Mucosa of descending colon (tissue), 3 donors: Measurements from ENCODE around the gene CCR5AS.

Source experiments
- ATAC-seq: fragments of 200-7000 bp; cut with Tn5 transposase; one replicate; pipeline ENCODE4 v1.9.1; 2020; ENCODE audit warnings: mild to moderate bottlenecking, moderate library complexity
- DNase-seq, 3 donors: peaks; one replicate each; pipeline ENCODE4 v3.0.0-alpha.2; 2020
- H3K36me3 ChIP-seq: fragments of 200-600 bp; one replicate; pipeline ENCODE4 v1.8.0; 2021; ENCODE audit warnings: low read depth, mild to moderate bottlenecking
- H3K4me1 ChIP-seq: fragments of 200-600 bp; one replicate; pipeline ENCODE4 v1.8.0; 2021; ENCODE audit warnings: low read depth, mild to moderate bottlenecking
- H3K4me3 ChIP-seq: fragments of 200-600 bp; one replicate; pipeline ENCODE4 v1.8.0; 2021; ENCODE audit warnings: mild to moderate bottlenecking
- H3K9me3 ChIP-seq: fragments of 200-600 bp; one replicate; pipeline ENCODE4 v1.8.0; 2021; ENCODE audit warnings: mild to moderate bottlenecking
- intact Hi-C, 2 donors: fragments of 100-400 bp; cut with DNase I in 1 of 2; cut with micrococcal nuclease in 1 of 2; formaldehyde crosslinking; loops; one replicate each; pipeline versions ENCODE4 v1.11.0 to v1.11.1; 2022; cut with DNase I, micrococcal nuclease
- TF ChIP-seq, protein P1 (sequence below): fragments of 200-600 bp; IDR thresholded peaks from one replicate; pipeline ENCODE4 v1.8.0; 2022; ENCODE audit warnings: antibody characterized with exemption, mild to moderate bottlenecking
- donor health status: DM: no; HTN: no; CAD: no; lungs with moderate emphysema.
- donor health status: DM: no; HTN: no; CAD: no.
- donor health status: DM: no; HTN: yes; CAD: no.

CCR5AS gene

DNA sequence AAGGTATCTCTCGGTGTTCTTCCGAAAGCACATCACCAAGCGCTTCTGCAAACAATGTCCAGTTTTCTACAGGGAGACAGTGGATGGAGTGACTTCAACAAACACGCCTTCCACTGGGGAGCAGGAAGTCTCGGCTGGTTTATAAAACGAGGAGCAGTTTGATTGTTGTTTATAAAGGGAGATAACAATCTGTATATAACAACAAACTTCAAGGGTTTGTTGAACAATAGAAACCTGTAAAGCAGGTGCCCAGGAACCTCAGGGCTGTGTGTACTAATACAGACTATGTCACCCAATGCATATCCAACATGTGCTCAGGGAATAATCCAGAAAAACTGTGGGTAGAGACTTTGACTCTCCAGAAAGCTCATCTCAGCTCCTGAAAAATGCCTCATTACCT, 48.4 kb downstream of the CCR5AS start:
- Histone ChIP-seq H3K36me3 (no peaks in the 10 kb centered on the region), H3K4me1 (no peaks in the 10 kb centered on the region), H3K4me3 (no peak overlapping the region), H3K9me3 (no peaks in the 10 kb centered on the region)
- ATAC-seq: no peak
- DNase-seq: no peak
- TF ChIP-seq, protein P1, sequence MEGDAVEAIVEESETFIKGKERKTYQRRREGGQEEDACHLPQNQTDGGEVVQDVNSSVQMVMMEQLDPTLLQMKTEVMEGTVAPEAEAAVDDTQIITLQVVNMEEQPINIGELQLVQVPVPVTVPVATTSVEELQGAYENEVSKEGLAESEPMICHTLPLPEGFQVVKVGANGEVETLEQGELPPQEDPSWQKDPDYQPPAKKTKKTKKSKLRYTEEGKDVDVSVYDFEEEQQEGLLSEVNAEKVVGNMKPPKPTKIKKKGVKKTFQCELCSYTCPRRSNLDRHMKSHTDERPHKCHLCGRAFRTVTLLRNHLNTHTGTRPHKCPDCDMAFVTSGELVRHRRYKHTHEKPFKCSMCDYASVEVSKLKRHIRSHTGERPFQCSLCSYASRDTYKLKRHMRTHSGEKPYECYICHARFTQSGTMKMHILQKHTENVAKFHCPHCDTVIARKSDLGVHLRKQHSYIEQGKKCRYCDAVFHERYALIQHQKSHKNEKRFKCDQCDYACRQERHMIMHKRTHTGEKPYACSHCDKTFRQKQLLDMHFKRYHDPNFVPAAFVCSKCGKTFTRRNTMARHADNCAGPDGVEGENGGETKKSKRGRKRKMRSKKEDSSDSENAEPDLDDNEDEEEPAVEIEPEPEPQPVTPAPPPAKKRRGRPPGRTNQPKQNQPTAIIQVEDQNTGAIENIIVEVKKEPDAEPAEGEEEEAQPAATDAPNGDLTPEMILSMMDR: no peak
- intact Hi-C loops: no loop called here

DNA sequence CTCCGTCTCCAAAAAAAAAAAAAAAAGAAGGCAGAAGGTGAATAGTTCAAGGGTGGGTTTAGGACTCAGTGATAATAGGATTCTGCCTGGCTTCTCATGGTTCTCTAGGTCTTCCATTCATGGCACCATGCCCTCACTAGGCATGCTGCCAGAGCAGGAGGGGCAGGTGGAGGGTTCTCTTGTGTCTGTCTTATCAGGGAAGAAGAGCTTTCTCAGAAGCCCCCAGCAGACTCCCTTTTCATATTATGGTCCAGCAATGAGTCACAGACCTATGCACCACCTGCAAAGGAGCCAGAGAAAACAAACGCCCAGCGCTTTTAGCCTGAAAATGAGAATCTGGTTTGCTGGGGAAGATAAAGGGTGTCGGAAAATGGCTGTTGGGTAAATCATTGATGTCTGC, 50.0 kb downstream of the CCR5AS start:
- no peak for ATAC-seq
- TF ChIP-seq, protein P1: no peak

DNA sequence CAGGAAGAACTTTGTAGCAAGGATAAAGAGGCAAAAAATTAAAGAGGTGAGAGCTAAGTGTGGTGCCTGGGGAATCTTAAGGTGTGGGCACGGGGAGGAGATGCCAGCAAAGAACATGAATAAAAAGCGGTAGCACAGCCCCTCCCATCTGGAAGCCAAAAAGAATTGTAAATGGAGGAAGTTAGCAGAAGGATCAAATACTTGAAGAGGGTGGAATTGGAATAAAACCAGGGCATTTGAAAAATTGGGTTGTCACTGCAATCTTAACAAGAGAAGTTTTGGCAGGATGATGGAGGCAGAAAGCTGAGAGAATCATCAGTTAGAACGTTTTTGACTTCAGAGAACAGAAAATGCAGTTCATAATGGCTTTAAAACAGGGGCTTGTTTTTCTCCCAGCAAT, 50.6 kb downstream of the CCR5AS start:
- no peaks in the 10 kb centered on the region for H3K4me1 ChIP-seq
- ATAC-seq: no peak
- H3K4me3 ChIP-seq: no peak overlapping the region
- no peak for DNase-seq
- TF ChIP-seq, protein P1: no peak
- H3K9me3 ChIP-seq: no peaks in the 10 kb centered on the region
- H3K36me3 ChIP-seq: no peaks in the 10 kb centered on the region
- intact Hi-C loops: no loop called here

More for the DNA sequence above, 50.0 kb downstream of the CCR5AS start:
- Histone ChIP-seq H3K36me3 (no peaks in the 10 kb centered on the region), H3K9me3 (no peaks in the 10 kb centered on the region), H3K4me1 (no peaks in the 10 kb centered on the region), H3K4me3 (no peak overlapping the region)
- intact Hi-C loops: no loop called here
- DNase-seq: no peak

DNA sequence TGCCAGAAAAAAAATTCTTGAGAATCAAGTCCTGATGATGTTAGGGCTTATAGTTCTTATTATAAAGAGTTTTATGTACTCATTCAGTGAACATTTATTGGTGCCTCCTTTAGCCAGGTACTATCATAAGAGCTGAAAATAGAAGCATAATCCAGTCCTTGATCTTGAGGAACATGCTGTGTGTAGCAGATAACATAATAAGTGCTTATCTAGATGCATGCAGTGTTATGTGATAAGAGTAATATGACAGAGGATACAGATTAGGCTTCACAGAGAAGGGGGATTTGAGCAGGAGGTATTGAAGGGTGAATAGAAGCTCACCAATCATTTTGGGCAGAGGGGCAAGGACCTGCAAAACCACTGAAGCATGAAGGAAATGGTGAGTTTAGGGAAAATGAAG, 51.9 kb downstream of the CCR5AS start:
- no peak for DNase-seq
- no peak for ATAC-seq
- Histone ChIP-seq H3K4me3 (no peak overlapping the region), H3K36me3 (no peaks in the 10 kb centered on the region), H3K9me3 (no peaks in the 10 kb centered on the region), H3K4me1 (no peaks in the 10 kb centered on the region)
- intact Hi-C loops: no loop called here
- TF ChIP-seq, protein P1: no peak

DNA sequence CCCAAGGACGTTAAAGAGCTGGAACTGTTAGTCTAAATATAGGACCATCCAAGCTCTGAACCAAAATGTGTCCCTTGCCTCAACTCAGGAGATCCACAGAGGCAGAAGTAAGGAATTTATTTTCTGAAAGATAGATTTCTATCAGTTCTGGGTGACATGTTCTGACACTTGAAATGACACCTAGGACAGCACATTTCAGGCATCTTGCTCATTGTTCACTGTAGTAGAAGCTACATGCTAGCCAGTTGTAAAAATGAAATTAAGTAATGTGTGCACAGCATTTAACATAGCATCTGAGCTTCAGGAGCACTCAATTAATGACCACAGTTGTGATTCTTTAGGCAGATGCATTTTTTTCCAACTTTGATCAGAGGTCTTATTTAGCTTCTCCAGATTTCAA, 52.4 kb downstream of the CCR5AS start:
- intact Hi-C loops: no loop called here
- DNase-seq (no peak), ATAC-seq (no peak)
- TF ChIP-seq, protein P1: no peak
- H3K9me3 ChIP-seq: no peaks in the 10 kb centered on the region
- H3K4me3 ChIP-seq: no peak overlapping the region
- no peaks in the 10 kb centered on the region for H3K4me1 ChIP-seq
- no peaks in the 10 kb centered on the region for H3K36me3 ChIP-seq
